Measurements from ENCODE around the gene MYO3B. TPM values are rescaled to one million over a fixed set of nuclear protein-coding genes. Genes with fewer than 3 reads are reported as not detected.

Gene MYO3B
- total and polyA plus RNA-seq, 2 of the 8 experiments (the other 6 are each of a cell fraction or from before 2014, with no cell fraction given) = 0.17 to 0.19 TPM

- peaks cover 0 to 3% (median 0%) of the 10 kb centered on the region in 4 experiments; a peak in 2 of 8 replicates for H3K36me3 ChIP-seq (ENCODE audit: control insufficient read depth in 2 of 4, insufficient read depth in 4 of 4, low read length in 3 of 4)
- H4K91ac ChIP-seq (replicated peaks; ENCODE audit: insufficient read length, low read length) = no peak overlapping the region
- H3K27me3 ChIP-seq (replicated peaks in 1 of 4; ENCODE audit: control insufficient read depth in 3 of 4, extremely low read depth in 1 of 4, insufficient read depth in 3 of 4, low read length in 3 of 4) = no peaks in the 10 kb centered on the region
- H3K23ac ChIP-seq (ENCODE audit: insufficient read length) = no peak overlapping the region
- no peak for DNase-seq (ENCODE audit: low read depth in 1 of 2, low spot score in 2 of 2)
- ChIA-PET CTCF (ENCODE audit: partially characterized antibody) (interaction anchor here (1.1 to 3.6 kb wide), 3 partner anchors 10 to 41 kb away, joined by 3 to 12 read pairs (median 3); no protein-coding TSS in a partner anchor), POLR2A (ENCODE audit: partially characterized antibody) (interaction anchor here (0.8 kb wide), 1 partner anchor 495 kb away, joined by 3 read pairs; no protein-coding TSS in a partner anchor)
- H3K4me1 ChIP-seq (replicated peaks in 1 of 4; ENCODE audit: control insufficient read depth in 3 of 4, insufficient read depth in 4 of 4, low read length in 3 of 4) = no peaks in the 10 kb centered on the region
- no peaks in the 10 kb centered on the region for H3K23me2 ChIP-seq (ENCODE audit: low read depth, low read length)
- no peak overlapping the region for H4K5ac ChIP-seq (ENCODE audit: insufficient read length, low read depth, low read length)
- no peak overlapping the region for H2AK5ac ChIP-seq (ENCODE audit: low read depth, low read length)
- peaks cover 3 to 6% of the 10 kb centered on the region in 2 experiments; a peak in 3 of 4 replicates for H3K9me3 ChIP-seq (ENCODE audit: insufficient read depth in 2 of 2, low read depth in 1 of 2, low read length in 1 of 2)
- no peaks in the 10 kb centered on the region for H4K20me1 ChIP-seq (replicated peaks in 1 of 2; ENCODE audit: control insufficient read depth in 1 of 2, insufficient read depth in 2 of 2, low read length in 2 of 2)
- H2BK15ac ChIP-seq (ENCODE audit: low read length) = no peak overlapping the region
- no peak overlapping the region for H3K27ac ChIP-seq (ENCODE audit: low read depth, low read length)
- WGBS, 2 experiments (ENCODE audit: extremely low coverage in 1 of 2, insufficient coverage in 1 of 2, insufficient read length in 1 of 2, insufficient replicate concordance in 2 of 2, low coverage in 1 of 2, low lambda C conversion rate in 2 of 2, missing lambda C conversion rate in 1 of 2) = 94% methylated on average over 3 of the region's 3 CpGs; no CpG with 5 or more reads in 1 of the 2 experiments
- no peak overlapping the region for H3K4me2 ChIP-seq (ENCODE audit: insufficient read depth in 1 of 2, low read depth in 2 of 2, low read length in 2 of 2)
- no peak overlapping the region for H3K14ac ChIP-seq (ENCODE audit: insufficient read length)
- H2BK120ac ChIP-seq (replicated peaks; ENCODE audit: low read depth, low read length) = no peak overlapping the region
- H3K56ac ChIP-seq (replicated peaks; ENCODE audit: insufficient read length, low read depth, low read length) = no peak overlapping the region
- no peaks in the 10 kb centered on the region for H3K79me2 ChIP-seq (ENCODE audit: control insufficient read depth in 1 of 2, insufficient read depth in 2 of 2, low read length in 2 of 2)
- no peak overlapping the region for H2BK5ac ChIP-seq (ENCODE audit: low read depth, low read length)
- H2BK20ac ChIP-seq (ENCODE audit: low read length) = no peak overlapping the region
- no peak overlapping the region for H2BK12ac ChIP-seq (ENCODE audit: low read depth, low read length)
- H3K4me3 ChIP-seq (ENCODE audit: extremely low read depth in 1 of 4, insufficient read depth in 2 of 4, low read depth in 3 of 4, low read length in 4 of 4) = 0 out of 8 replicates have a peak overlapping the region, but pooled peaks of 1 of the 4 experiments have one; percentile 19
- FAIRE-seq = no peak
- H3K18ac ChIP-seq (ENCODE audit: extremely low read depth, low read length) = no peak overlapping the region
- H2AFZ ChIP-seq (ENCODE audit: low read length) = no peak overlapping the region
- H3K9ac ChIP-seq (replicated peaks in 1 of 4; ENCODE audit: extremely low read depth in 1 of 4, low read depth in 3 of 4, low read length in 3 of 4) = no peak overlapping the region
- no peak overlapping the region for H4K8ac ChIP-seq (ENCODE audit: extremely low read depth, insufficient read depth, low read length)
- H3K4ac ChIP-seq (replicated peaks; ENCODE audit: insufficient read length, low read depth, low read length) = no peak overlapping the region
- no peaks in the 10 kb centered on the region for H3K79me1 ChIP-seq (ENCODE audit: low read depth, low read length)
- no peak for TF ChIP-seq RXRA (IDR thresholded peaks at IDR 0.05; ENCODE audit: insufficient read depth, low read depth, low read length)
- no peak for TF ChIP-seq FOSL1 (IDR thresholded peaks at IDR 0.05; ENCODE audit: insufficient read depth, low read depth, low read length)
Measured at GRCh38 chr2:170320948-170321347, 143.0 kb downstream of the MYO3B start.
